ENCODE data around the gene BRCC3.

Gene BRCC3

DNA sequence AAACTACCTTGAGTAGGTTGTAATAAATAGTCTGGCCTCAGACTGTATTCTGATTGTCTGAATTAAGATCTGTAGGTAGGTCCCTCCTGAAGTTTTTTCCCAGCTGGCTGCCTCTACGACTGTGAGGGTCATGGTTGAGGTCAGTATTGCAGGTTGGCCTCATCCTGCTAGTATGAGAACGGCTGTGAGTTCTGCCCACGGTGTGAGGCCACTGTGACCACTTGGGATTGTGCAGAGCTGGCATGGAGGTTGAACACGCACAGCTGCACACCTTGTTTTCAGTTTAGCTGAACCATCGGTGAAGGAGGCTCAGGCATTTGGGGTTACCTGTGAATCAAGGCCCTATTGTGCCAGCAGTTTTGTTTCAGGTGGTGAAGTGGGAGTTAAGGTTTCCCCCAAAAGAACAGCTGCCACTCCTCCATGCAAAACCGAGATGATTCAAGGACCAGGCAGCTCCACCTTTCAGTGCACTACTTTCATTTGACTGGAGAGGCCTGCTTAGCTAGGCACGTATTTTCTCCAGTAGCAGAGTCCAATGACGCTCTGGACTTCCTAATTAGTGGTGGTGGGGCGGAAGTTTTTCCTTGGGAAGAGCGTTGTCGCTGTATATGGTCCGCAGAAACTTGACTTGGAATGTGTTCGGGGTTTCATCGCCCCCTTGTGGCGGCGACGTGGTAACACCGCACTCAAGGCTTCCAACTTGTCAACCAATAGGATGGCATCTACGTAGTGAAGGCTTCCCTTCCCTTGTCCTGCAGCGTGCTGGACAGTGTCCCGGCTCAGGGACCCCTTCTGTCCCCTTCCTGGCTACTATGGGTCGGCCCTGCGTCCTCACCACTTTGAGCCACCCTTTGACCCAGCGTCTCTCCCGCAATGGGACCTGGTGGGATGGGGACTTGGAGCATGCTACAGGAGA is 14.2 kb upstream of the BRCC3 start:
- H3K4me2 ChIP-seq (ENCODE audit: low read length): peak overlapping the region; percentile 33; the same call in 1 of the 2 replicates
- no peaks in the 10 kb centered on the region for H3K27me3 ChIP-seq (ENCODE audit: control insufficient read depth, low read length)
- H3F3A ChIP-seq (ENCODE audit: control insufficient read depth, insufficient read depth): no peaks in the 10 kb centered on the region
- no peaks in the 10 kb centered on the region for H3K9me3 ChIP-seq (ENCODE audit: control insufficient read depth, insufficient read depth, low read length)
- H3K9me2 ChIP-seq (replicated peaks; ENCODE audit: control insufficient read depth, low read length): no peaks in the 10 kb centered on the region
- no peaks in the 10 kb centered on the region for H3K79me2 ChIP-seq (ENCODE audit: control insufficient read depth, low read length)
- no peaks in the 10 kb centered on the region for H4K20me1 ChIP-seq (ENCODE audit: control insufficient read depth, insufficient read depth, low read depth, low read length)
- no peak overlapping the region for H3K4me3 ChIP-seq (ENCODE audit: low read length)
- peaks cover 15% of the 10 kb centered on the region for H3K36me3 ChIP-seq (ENCODE audit: control insufficient read depth, low read length)
- TF ChIP-seq EZH2phosphoT487 (IDR thresholded peaks at IDR 0.05; ENCODE audit: borderline replicate concordance, low read length): no peak
- TF ChIP-seq, protein P1, sequence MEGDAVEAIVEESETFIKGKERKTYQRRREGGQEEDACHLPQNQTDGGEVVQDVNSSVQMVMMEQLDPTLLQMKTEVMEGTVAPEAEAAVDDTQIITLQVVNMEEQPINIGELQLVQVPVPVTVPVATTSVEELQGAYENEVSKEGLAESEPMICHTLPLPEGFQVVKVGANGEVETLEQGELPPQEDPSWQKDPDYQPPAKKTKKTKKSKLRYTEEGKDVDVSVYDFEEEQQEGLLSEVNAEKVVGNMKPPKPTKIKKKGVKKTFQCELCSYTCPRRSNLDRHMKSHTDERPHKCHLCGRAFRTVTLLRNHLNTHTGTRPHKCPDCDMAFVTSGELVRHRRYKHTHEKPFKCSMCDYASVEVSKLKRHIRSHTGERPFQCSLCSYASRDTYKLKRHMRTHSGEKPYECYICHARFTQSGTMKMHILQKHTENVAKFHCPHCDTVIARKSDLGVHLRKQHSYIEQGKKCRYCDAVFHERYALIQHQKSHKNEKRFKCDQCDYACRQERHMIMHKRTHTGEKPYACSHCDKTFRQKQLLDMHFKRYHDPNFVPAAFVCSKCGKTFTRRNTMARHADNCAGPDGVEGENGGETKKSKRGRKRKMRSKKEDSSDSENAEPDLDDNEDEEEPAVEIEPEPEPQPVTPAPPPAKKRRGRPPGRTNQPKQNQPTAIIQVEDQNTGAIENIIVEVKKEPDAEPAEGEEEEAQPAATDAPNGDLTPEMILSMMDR (IDR thresholded peaks at IDR 0.05; ENCODE audit: low read depth, low read length, poor library complexity, severe bottlenecking): peak; percentile 79
- H3K27ac ChIP-seq (ENCODE audit: low read depth, low read length): no peak overlapping the region
- no peaks in the 10 kb centered on the region for H3K4me1 ChIP-seq (ENCODE audit: control insufficient read depth, low read length)

DNA sequence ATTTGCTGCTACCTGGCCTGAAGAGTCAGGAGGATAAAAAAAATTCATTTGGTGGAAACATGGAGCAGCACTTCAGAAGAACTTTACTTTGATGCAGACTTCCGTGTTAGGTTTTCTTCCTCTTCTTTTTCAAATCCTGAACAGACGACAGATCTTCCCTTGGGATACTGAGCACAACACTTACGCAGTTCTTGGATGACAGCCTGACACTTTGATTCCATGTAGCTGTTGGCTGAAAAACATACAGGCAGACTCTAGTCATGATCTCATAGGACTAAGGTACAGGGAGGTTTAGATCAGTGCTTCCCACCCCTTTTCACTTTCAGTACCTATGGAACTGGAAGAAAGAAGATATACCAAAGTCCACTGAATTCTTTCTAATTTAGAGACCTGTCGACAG is 9.5 kb upstream of the BRCC3 start:
- H3K27me3 ChIP-seq (ENCODE audit: control insufficient read depth, low read length): no peaks in the 10 kb centered on the region
- H3F3A ChIP-seq (ENCODE audit: control insufficient read depth, insufficient read depth): no peaks in the 10 kb centered on the region
- H3K9me3 ChIP-seq (ENCODE audit: control insufficient read depth, insufficient read depth, low read length): no peaks in the 10 kb centered on the region
- no peaks in the 10 kb centered on the region for H3K9me2 ChIP-seq (replicated peaks; ENCODE audit: control insufficient read depth, low read length)
- H4K20me1 ChIP-seq (ENCODE audit: control insufficient read depth, insufficient read depth, low read depth, low read length): no peaks in the 10 kb centered on the region
- peaks cover 15% of the 10 kb centered on the region for H3K36me3 ChIP-seq (ENCODE audit: control insufficient read depth, low read length)
- H3K4me2 ChIP-seq (ENCODE audit: low read length): no peak overlapping the region
- H3K79me2 ChIP-seq (ENCODE audit: control insufficient read depth, low read length): peaks cover 11% of the 10 kb centered on the region
- H3K4me3 ChIP-seq (ENCODE audit: low read length): no peak overlapping the region
- TF ChIP-seq, protein P1 (IDR thresholded peaks at IDR 0.05; ENCODE audit: low read depth, low read length, poor library complexity, severe bottlenecking): no peak
- TF ChIP-seq EZH2phosphoT487 (IDR thresholded peaks at IDR 0.05; ENCODE audit: borderline replicate concordance, low read length): no peak
- no peaks in the 10 kb centered on the region for H3K4me1 ChIP-seq (ENCODE audit: control insufficient read depth, low read length)
- H3K27ac ChIP-seq (ENCODE audit: low read depth, low read length): no peak overlapping the region

DNA sequence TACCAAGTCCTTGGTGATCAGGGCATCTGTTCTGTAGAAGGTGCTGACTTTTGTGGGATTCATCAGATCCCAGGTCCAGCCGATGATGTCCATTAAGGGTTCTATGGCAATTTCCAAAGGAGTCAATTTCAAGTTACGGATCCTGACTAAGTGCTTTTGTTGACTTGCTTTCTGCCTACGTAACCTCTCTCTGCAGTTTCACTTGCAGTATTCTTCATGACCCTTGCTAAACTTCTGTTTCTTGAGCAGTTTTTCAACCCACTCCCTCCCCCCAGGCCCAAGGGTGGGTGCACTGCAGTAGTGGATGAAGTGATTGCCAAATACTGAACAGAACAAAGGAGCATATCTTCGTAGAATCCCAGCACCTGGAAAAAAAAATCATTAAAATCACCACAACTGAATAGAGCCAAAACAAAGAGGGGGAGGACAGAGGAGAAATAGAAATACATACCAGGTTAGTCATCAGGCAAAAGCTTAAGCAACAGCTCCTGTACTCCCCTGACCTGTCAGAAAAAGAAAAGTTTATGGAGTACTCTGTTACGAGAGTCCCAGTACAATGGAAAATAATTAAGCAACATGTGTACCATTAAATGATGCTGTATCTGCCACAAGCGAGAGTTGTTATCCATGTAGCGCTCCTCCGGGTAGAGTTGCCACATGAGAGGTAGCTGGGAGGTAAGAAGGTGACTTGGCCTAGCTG is 6.1 kb upstream of the BRCC3 start:
- no peaks in the 10 kb centered on the region for H4K20me1 ChIP-seq (ENCODE audit: control insufficient read depth, insufficient read depth, low read depth, low read length)
- no peaks in the 10 kb centered on the region for H3F3A ChIP-seq (ENCODE audit: control insufficient read depth, insufficient read depth)
- no peak overlapping the region for H3K27ac ChIP-seq (ENCODE audit: low read depth, low read length)
- peaks cover 8% of the 10 kb centered on the region for H3K36me3 ChIP-seq (ENCODE audit: control insufficient read depth, low read length)
- H3K4me2 ChIP-seq (ENCODE audit: low read length): no peak overlapping the region
- H3K4me3 ChIP-seq (ENCODE audit: low read length): no peak overlapping the region
- no peaks in the 10 kb centered on the region for H3K27me3 ChIP-seq (ENCODE audit: control insufficient read depth, low read length)
- H3K79me2 ChIP-seq (ENCODE audit: control insufficient read depth, low read length): peaks cover 45% of the 10 kb centered on the region
- H3K9me2 ChIP-seq (replicated peaks; ENCODE audit: control insufficient read depth, low read length): no peaks in the 10 kb centered on the region
- TF ChIP-seq, protein P1 (IDR thresholded peaks at IDR 0.05; ENCODE audit: low read depth, low read length, poor library complexity, severe bottlenecking): no peak
- no peak for TF ChIP-seq EZH2phosphoT487 (IDR thresholded peaks at IDR 0.05; ENCODE audit: borderline replicate concordance, low read length)
- H3K9me3 ChIP-seq (ENCODE audit: control insufficient read depth, insufficient read depth, low read length): no peaks in the 10 kb centered on the region
- H3K4me1 ChIP-seq (ENCODE audit: control insufficient read depth, low read length): peaks cover 17% of the 10 kb centered on the region
